Stimulated activated CD8-positive, alpha-beta memory T cell treated with anti-CD3 and anti-CD28 coated beads, Interleukin-15, amount 100 ng/mL, for 48 hours (primary cell): ENCODE measurements around the gene SCAMP5.
A peak's percentile ranks its signal among the peaks of the same experiment; 100 is the strongest.

Experiments used
- DNase-seq, 2 donors: peaks; one replicate each; pipeline ENCODE4 v3.0.0-alpha.2; 2020; ENCODE audit warnings: low read depth in 2 of 2

The SCAMP5 gene

GRCh38 chr15:74976159-74976558 lies 19.2 kb upstream of the SCAMP5 start:
- DNase-seq: no peak

GRCh38 chr15:74977599-74977998 lies 17.8 kb upstream of the SCAMP5 start:
- DNase-seq: no peak

DNA sequence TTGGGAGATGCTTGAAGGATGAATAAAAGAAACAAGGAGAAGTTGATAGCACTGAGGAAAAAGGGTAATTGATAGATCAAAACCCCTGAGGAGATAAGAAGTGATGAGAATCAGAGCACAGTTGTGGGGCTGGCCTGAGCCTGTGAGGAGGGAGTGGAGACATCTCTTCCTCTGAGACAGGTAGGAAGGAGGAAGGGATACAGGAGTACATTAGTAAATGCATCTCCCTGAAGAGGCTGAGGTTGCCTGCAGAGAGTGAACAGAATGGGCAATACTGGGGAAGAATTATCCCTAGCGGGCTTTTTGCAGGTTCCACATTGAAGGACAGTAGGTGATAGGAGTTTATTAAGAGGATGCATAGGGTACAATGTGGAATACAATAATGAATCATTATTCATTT lies 17.3 kb upstream of the SCAMP5 start:
- no peak for DNase-seq

DNA sequence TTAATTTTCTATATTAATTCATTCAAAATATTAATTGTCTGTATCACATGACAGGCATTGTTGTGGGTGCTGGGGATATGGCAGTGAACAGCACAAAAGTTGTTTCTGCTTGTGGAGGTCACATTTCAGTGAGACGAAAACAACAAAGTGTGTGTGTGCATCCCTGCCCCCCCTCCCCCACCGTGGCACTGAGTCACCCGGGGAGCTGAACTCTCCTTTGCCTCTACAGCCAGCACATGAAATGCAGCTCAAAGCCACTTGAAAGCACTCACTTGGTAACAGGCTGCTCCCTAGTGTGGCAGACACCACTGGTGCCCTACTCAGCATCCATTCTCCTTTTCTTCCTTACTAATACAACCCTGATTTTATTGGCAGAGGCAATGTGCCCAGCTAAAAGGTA lies 16.9 kb upstream of the SCAMP5 start:
- peak; percentile 51 to 53 for DNase-seq

GRCh38 chr15:74982183-74982582 lies 13.2 kb upstream of the SCAMP5 start:
- no peak for DNase-seq

DNA sequence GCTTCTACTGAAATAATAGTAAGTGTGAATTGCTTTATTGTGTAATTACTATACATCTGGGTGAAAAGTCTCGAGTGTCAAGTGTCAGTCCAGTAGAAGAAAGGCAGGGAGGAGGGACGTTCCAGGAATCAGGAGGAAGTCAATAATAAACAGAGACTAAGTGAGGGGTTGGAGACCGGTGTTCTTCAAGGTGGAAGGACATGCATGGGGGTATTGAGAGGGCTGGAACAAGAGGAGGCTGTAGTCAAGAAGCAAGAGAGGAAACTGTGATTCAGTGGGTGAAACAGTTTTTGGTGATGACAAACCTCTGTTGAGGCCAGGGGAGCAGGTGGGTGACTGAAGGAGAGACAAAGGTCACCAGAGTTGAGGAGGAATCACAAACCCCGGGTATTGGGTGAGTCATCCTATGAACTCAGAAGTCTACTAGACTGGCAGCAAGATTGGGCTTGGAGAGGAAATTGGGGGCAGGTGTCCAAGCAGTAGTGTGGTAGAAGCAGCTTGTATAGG lies 11.6 kb upstream of the SCAMP5 start:
- peak; percentile 60 to 61 for DNase-seq

DNA sequence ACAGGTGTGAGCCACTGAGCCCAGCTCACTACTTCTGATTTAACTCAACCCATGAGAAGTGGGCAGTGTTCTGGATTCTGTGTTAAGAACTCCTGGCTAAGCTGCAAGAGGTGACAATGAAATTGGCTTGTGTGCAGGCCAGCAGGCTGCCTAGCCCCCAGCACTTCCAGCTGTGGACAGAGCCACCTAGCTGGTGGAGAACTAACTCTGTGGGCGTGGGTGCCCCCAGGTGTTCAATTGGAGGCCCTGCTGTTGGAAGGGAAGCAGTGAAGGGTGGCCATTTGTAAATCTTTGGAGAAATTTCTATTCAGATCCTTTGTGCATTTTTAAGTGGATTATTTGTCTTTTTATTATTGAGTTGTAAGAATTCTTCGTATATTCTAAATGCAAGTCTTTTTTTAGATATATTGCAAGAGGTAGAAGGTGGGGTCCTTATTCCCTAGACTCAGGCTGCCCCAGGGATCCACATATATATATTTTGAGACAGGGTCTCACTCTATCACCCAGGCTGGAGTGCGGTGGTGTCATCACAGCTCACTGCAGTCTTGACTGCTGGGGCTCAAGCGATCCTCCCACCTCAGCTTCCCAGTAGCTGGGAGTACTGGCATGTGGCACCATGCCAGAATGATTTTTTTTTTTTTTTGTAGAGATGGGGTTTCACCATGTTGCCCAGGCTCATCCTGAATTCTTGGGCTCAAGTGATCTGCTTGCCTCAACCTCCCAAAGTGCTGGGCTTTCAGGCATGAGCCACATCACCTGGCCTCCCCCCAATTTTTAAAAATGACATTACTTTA lies 7.2 kb upstream of the SCAMP5 start:
- DNase-seq: peak; percentile 28 to 29

GRCh38 chr15:74989527-74989926 lies 5.8 kb upstream of the SCAMP5 start:
- DNase-seq: no peak

DNA sequence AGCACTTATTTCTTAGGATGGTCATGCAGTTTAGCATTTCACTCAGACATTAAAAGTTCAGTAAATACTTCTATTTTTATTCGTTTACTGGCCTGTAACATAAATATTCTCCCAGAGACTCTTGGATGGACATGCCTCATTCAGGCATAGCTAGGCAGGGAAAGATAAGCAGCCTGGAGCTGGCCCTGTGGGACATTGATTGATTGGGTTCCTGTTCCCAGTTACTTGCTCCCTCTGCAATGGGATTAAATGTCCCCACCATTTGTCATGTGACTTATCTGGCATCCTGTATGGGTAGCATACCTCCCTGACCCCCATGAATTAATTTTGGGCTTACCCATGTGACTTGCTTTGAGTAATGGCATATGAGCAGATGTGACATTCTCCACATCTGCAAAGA lies 2.7 kb upstream of the SCAMP5 start:
- DNase-seq: no peak

DNA sequence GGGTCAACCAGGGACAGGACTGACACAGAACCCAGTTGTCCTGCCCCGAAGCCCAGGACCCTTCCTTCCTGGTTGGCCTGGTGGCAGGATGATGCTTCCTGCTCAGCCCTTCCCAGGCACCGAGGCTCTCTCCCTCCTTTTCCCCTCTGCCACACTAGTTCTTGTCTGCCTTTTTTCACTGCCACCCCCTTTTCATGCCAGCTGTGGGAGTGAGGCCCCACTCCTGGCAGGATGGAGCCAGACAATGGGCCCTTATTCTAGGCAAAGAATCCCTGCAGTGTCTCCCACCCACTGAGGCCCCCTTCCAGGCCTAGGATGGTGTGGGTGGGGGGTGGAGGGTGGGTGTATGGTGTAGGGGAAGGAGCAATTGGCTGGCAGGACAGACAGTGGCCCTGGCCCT lies 1.1 kb upstream of the SCAMP5 start:
- DNase-seq: no peak

- DNase-seq: no peak
Measured at GRCh38 chr15:74994685-74995084, 678 bp upstream of the SCAMP5 start.

- no peak for DNase-seq
Measured at GRCh38 chr15:74995779-74996765, 709 bp downstream of the SCAMP5 start.

- DNase-seq: no peak
Measured at GRCh38 chr15:74997141-74997540, 1.8 kb downstream of the SCAMP5 start.

DNA sequence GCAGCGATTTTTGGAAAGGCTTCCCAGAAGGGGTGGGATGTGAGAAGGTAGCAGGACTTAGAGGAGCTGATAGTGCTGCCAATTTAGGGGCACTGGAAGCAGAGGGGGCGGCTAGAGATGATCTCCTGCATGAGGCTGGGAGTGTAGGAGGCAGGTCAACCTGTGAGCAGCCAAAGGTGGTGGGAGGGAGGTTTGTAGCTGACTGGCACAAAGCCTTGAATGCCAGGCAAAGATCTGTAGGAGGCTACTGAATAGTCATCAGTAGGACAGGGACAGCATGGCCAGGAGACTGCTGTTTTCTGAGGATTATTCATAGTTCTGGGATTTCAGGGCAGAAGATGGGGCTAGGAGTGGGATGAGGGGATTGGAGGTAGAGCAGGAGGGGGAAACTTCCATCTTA lies 2.2 kb downstream of the SCAMP5 start:
- no peak for DNase-seq

DNA sequence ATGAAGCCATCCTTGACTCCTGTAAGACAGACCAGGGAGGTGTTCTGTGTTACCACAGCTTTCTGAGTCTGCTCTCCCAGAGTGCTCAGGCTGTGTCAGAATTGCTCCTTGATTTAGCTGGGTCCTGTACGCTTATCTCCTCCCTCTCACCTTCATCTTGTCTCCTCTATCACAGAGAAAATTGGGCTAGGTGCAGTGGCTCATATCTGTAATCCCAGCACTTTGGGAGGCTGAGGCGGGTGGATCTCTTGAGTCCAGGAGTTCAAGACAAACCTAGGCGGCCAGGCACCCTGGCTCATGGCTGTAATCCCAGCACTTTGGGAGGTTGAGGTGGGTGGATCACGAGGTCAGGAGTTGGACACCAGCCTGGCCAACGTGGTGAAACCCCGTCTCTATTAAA lies 5.9 kb downstream of the SCAMP5 start:
- DNase-seq: no peak

- no peak for DNase-seq
Measured at GRCh38 chr15:75002398-75002797, 7.0 kb downstream of the SCAMP5 start.

DNA sequence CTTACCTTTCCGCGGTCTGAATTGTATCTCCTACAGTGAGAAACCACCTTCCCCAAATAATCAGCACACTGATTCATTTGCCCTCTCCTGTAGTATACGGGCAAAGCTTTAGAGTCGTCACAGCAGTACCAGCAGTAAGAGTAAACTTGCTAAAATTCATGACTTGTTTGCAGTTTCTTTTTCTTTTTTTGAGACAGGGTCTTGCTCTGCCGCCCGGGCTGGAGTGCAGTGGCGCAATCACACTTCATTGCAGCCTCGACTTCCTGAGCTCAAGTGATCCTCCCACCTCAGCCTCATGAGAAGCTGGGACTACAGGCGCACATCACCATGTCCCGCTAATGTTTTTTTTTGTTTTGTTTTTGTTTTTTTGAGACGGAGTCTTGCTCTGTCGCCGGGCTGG lies 11.9 kb downstream of the SCAMP5 start:
- DNase-seq: no peak

DNA sequence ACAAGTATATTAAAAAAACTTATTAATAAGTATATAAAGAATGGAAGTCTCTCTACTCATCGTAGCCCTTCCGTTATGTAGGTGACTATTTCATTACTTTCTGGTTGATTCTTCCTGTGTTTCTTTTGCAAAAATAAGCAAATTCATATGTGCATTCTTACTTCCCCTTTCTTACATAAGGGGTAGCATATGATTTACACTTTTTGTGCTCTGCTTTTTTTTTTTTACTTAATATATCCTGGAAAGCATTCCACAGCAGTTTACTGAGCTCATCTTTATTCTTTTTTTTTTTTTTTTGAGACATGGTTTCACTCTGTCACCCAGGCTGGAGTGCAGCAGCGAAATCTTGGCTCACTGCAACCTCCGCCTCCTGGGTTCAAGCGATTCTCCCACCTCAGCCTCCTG lies 12.9 kb downstream of the SCAMP5 start:
- DNase-seq: no peak

GRCh38 chr15:75008629-75009326 lies 13.4 kb downstream of the SCAMP5 start:
- no peak for DNase-seq

DNA sequence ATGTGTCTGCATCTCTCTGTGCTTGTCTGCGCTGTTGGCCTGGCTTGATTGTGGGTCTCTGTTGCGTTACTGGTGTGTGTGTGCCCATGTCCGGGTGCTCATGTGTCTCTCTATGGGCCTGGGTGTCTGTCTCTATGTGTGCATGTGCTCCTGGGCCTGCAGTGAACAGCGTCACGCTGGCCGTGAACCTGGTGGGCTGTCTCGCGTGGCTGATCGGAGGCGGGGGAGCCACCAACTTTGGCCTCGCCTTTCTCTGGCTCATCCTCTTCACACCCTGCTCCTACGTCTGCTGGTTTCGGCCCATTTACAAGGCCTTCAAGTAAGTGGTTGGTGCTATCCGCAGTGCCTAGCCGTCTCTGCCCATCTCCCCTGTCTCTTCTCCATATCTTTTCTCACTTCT lies 21.1 kb downstream of the SCAMP5 start:
- DNase-seq: no peak

GRCh38 chr15:75019916-75020315 lies 24.6 kb downstream of the SCAMP5 start:
- DNase-seq: no peak

GRCh38 chr15:75021341-75021740 lies 26.0 kb downstream of the SCAMP5 start:
- no peak for DNase-seq
